ENCODE measurements around the gene SMIM8. TPM values are rescaled to one million over a fixed set of nuclear protein-coding genes. Genes with fewer than 3 reads are reported as not detected.

The SMIM8 gene
- total and polyA plus RNA-seq, 2 experiments from 2014 or later = 11.4 to 23.5 TPM

DNA sequence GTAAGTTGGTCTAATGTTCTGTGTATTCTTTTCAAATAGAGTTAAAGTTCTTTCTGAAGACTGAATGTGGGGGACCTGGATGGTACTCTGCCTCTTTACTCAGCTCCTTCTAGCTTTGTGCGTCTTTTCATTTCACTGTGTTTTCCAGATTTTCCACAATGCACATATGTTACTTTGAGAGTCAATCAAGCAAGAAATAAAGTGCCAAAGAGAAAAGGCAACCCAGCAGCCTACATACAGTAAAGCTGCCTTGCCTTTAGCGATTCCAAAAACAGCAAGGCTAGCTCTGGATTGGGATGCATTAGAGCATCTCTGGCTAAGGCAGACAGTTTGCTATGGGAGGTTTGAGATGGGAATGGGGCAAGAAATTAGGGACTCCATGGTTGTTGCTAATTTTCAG, 27.5 kb downstream of the SMIM8 start:
- no peak for DNase-seq (ENCODE audit: low spot score)
- Histone ChIP-seq H4K20me1 (replicated peaks; ENCODE audit: insufficient read depth) (no peaks in the 10 kb centered on the region), H3K27ac (ENCODE audit: low read depth) (no peak overlapping the region), H2AFZ (no peak overlapping the region), H3K4me3 (no peak overlapping the region), H3K27me3 (ENCODE audit: insufficient read depth) (no peaks in the 10 kb centered on the region), H3K9me2 (ENCODE audit: insufficient read depth) (no peaks in the 10 kb centered on the region; the same call in 1 of the 2 replicates), H3K36me3 (ENCODE audit: insufficient read depth) (no peaks in the 10 kb centered on the region), H3K79me2 (replicated peaks; ENCODE audit: insufficient read depth) (no peaks in the 10 kb centered on the region), H3K4me1 (ENCODE audit: insufficient read depth) (no peaks in the 10 kb centered on the region), H3F3A (replicated peaks; ENCODE audit: low read depth) (no peaks in the 10 kb centered on the region), H3K4me2 (no peak overlapping the region)
- Mint-ChIP-seq H3K36me3 (ENCODE audit: low read depth) (no peaks in the 10 kb centered on the region), H3K4me3 (no peak overlapping the region), H3K27ac (no peak overlapping the region), H3K4me1 (no peaks in the 10 kb centered on the region), H3K27me3 (ENCODE audit: insufficient read depth, low read depth, poor library complexity) (peaks cover 2% of the 10 kb centered on the region), H3K9me3 (no peaks in the 10 kb centered on the region)
- TF ChIP-seq, protein P1, sequence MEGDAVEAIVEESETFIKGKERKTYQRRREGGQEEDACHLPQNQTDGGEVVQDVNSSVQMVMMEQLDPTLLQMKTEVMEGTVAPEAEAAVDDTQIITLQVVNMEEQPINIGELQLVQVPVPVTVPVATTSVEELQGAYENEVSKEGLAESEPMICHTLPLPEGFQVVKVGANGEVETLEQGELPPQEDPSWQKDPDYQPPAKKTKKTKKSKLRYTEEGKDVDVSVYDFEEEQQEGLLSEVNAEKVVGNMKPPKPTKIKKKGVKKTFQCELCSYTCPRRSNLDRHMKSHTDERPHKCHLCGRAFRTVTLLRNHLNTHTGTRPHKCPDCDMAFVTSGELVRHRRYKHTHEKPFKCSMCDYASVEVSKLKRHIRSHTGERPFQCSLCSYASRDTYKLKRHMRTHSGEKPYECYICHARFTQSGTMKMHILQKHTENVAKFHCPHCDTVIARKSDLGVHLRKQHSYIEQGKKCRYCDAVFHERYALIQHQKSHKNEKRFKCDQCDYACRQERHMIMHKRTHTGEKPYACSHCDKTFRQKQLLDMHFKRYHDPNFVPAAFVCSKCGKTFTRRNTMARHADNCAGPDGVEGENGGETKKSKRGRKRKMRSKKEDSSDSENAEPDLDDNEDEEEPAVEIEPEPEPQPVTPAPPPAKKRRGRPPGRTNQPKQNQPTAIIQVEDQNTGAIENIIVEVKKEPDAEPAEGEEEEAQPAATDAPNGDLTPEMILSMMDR (conservative IDR thresholded peaks at IDR 0.05; ENCODE audit: low read depth in 2 of 2) = no peak
- TF ChIP-seq ZNF114 (CRISPR knock-in tag; IDR thresholded peaks at IDR 0.05) (no peak), CREB1 (CRISPR knock-in tag; IDR thresholded peaks at IDR 0.05; ENCODE audit: low read depth) (no peak), EZH2 (IDR thresholded peaks at IDR 0.05; ENCODE audit: low read depth, unreplicated experiment) (no peak), ZNF331 (CRISPR knock-in tag; IDR thresholded peaks at IDR 0.05; ENCODE audit: low read depth) (no peak), NANOG (IDR thresholded peaks at IDR 0.05; ENCODE audit: borderline replicate concordance) (no peak), STAT1 (IDR thresholded peaks at IDR 0.05; ENCODE audit: unreplicated experiment) (no peak), EZH2phosphoT487 (IDR thresholded peaks at IDR 0.05; ENCODE audit: unreplicated experiment) (no peak), JUNB (IDR thresholded peaks at IDR 0.05; ENCODE audit: unreplicated experiment) (no peak), POLR2AphosphoS5 (IDR thresholded peaks at IDR 0.05; ENCODE audit: low read depth) (no peak)
- TF ChIP-seq, protein P2, sequence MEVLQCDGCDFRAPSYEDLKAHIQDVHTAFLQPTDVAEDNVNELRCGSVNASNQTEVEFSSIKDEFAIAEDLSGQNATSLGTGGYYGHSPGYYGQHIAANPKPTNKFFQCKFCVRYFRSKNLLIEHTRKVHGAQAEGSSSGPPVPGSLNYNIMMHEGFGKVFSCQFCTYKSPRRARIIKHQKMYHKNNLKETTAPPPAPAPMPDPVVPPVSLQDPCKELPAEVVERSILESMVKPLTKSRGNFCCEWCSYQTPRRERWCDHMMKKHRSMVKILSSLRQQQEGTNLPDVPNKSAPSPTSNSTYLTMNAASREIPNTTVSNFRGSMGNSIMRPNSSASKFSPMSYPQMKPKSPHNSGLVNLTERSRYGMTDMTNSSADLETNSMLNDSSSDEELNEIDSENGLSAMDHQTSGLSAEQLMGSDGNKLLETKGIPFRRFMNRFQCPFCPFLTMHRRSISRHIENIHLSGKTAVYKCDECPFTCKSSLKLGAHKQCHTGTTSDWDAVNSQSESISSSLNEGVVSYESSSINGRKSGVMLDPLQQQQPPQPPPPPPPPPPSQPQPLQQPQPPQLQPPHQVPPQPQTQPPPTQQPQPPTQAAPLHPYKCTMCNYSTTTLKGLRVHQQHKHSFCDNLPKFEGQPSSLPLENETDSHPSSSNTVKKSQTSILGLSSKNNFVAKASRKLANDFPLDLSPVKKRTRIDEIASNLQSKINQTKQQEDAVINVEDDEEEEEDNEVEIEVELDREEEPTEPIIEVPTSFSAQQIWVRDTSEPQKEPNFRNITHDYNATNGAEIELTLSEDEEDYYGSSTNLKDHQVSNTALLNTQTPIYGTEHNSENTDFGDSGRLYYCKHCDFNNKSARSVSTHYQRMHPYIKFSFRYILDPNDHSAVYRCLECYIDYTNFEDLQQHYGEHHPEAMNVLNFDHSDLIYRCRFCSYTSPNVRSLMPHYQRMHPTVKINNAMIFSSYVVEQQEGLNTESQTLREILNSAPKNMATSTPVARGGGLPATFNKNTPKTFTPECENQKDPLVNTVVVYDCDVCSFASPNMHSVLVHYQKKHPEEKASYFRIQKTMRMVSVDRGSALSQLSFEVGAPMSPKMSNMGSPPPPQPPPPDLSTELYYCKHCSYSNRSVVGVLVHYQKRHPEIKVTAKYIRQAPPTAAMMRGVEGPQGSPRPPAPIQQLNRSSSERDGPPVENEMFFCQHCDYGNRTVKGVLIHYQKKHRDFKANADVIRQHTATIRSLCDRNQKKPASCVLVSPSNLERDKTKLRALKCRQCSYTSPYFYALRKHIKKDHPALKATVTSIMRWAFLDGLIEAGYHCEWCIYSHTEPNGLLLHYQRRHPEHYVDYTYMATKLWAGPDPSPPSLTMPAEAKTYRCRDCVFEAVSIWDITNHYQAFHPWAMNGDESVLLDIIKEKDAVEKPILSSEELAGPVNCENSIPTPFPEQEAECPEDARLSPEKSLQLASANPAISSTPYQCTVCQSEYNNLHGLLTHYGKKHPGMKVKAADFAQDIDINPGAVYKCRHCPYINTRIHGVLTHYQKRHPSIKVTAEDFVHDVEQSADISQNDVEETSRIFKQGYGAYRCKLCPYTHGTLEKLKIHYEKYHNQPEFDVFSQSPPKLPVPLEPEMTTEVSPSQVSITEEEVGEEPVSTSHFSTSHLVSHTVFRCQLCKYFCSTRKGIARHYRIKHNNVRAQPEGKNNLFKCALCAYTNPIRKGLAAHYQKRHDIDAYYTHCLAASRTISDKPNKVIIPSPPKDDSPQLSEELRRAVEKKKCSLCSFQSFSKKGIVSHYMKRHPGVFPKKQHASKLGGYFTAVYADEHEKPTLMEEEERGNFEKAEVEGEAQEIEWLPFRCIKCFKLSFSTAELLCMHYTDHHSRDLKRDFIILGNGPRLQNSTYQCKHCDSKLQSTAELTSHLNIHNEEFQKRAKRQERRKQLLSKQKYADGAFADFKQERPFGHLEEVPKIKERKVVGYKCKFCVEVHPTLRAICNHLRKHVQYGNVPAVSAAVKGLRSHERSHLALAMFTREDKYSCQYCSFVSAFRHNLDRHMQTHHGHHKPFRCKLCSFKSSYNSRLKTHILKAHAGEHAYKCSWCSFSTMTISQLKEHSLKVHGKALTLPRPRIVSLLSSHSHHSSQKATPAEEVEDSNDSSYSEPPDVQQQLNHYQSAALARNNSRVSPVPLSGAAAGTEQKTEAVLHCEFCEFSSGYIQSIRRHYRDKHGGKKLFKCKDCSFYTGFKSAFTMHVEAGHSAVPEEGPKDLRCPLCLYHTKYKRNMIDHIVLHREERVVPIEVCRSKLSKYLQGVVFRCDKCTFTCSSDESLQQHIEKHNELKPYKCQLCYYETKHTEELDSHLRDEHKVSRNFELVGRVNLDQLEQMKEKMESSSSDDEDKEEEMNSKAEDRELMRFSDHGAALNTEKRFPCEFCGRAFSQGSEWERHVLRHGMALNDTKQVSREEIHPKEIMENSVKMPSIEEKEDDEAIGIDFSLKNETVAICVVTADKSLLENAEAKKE (CRISPR knock-in tag; IDR thresholded peaks at IDR 0.05) = no peak
- TF ChIP-seq, protein P3, sequence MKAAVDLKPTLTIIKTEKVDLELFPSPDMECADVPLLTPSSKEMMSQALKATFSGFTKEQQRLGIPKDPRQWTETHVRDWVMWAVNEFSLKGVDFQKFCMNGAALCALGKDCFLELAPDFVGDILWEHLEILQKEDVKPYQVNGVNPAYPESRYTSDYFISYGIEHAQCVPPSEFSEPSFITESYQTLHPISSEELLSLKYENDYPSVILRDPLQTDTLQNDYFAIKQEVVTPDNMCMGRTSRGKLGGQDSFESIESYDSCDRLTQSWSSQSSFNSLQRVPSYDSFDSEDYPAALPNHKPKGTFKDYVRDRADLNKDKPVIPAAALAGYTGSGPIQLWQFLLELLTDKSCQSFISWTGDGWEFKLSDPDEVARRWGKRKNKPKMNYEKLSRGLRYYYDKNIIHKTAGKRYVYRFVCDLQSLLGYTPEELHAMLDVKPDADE (IDR thresholded peaks at IDR 0.05) = no peak
- TF ChIP-seq, protein P4, sequence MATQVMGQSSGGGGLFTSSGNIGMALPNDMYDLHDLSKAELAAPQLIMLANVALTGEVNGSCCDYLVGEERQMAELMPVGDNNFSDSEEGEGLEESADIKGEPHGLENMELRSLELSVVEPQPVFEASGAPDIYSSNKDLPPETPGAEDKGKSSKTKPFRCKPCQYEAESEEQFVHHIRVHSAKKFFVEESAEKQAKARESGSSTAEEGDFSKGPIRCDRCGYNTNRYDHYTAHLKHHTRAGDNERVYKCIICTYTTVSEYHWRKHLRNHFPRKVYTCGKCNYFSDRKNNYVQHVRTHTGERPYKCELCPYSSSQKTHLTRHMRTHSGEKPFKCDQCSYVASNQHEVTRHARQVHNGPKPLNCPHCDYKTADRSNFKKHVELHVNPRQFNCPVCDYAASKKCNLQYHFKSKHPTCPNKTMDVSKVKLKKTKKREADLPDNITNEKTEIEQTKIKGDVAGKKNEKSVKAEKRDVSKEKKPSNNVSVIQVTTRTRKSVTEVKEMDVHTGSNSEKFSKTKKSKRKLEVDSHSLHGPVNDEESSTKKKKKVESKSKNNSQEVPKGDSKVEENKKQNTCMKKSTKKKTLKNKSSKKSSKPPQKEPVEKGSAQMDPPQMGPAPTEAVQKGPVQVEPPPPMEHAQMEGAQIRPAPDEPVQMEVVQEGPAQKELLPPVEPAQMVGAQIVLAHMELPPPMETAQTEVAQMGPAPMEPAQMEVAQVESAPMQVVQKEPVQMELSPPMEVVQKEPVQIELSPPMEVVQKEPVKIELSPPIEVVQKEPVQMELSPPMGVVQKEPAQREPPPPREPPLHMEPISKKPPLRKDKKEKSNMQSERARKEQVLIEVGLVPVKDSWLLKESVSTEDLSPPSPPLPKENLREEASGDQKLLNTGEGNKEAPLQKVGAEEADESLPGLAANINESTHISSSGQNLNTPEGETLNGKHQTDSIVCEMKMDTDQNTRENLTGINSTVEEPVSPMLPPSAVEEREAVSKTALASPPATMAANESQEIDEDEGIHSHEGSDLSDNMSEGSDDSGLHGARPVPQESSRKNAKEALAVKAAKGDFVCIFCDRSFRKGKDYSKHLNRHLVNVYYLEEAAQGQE (IDR thresholded peaks at IDR 0.05; ENCODE audit: unreplicated experiment) = no peak
- ATAC-seq = no peak

Measured in GM23338 (cell line).